Suprapubic skin (tissue), 4 donors: Measurements from ENCODE around the gene MAGI1. TPM values are rescaled to one million over a fixed set of nuclear protein-coding genes. Genes with fewer than 3 reads are reported as not detected.

ENCODE experiments used
- DNase-seq, 2 donors: peaks; one replicate each; pipeline ENCODE4 v3.0.0-alpha.2; 2019; ENCODE audit warnings: low spot score in 2 of 2
- H3K27ac ChIP-seq: fragments of 200-600 bp; sonication (generic); one replicate; pipeline ENCODE4 v1.5.1; 2019
- H3K27me3 ChIP-seq: fragments of 200-600 bp; sonication (generic); one replicate; pipeline ENCODE4 v1.5.1; 2019
- H3K36me3 ChIP-seq: fragments of 200-600 bp; sonication (generic); one replicate; pipeline ENCODE4 v1.5.1; 2019
- H3K4me1 ChIP-seq: fragments of 200-600 bp; sonication (generic); one replicate; pipeline ENCODE4 v1.5.1; 2019
- H3K4me3 ChIP-seq: fragments of 200-600 bp; sonication (generic); one replicate; pipeline ENCODE4 v1.5.1; 2019; ENCODE audit warnings: mild to moderate bottlenecking
- H3K9me3 ChIP-seq: fragments of 200-600 bp; sonication (generic); one replicate; pipeline ENCODE4 v1.5.1; 2019
- EP300 ChIP-seq: sonication (generic); formaldehyde crosslinking; IDR thresholded peaks from one replicate; pipeline ENCODE4 v1.6.1; 2017; ENCODE audit warnings: antibody characterized with exemption
- POLR2A ChIP-seq, 2 donors: fragments of 450-650 bp; IDR thresholded peaks; one replicate each; pipeline ENCODE4 v1.6.1; 2017; ENCODE audit warnings: antibody characterized with exemption in 2 of 2, mild to moderate bottlenecking in 2 of 2, moderate library complexity in 2 of 2
- POLR2AphosphoS5 ChIP-seq, 3 donors: sonication (generic); formaldehyde crosslinking; IDR thresholded peaks; one replicate each; pipeline ENCODE4 v1.6.1; 2017; ENCODE audit warnings: antibody characterized with exemption in 3 of 3
- WGBS: methylation state at CpG from one replicate; pipeline ENCODE4 v1.1.5; 2018; 5-methylcytosine and 5-hydroxymethylcytosine counted together
- total RNA-seq, 4 donors: library from RNA; depleted of rRNA; stranded (reverse); fragments of >200 nt; gene quantifications; one replicate each; pipeline ENCODE4 v1.1.0, GENCODE V29; 2016
- TF ChIP-seq, protein P1 (sequence below), 2 donors: fragments of 200-600 bp in 1 of 2; fragments of 450-650 bp in 1 of 2; sonication (generic) in 1 of 2; IDR thresholded peaks; one replicate each; pipeline ENCODE4 v1.5.1; 2016 to 2019; ENCODE audit warnings: antibody characterized with exemption in 2 of 2, mild to moderate bottlenecking in 1 of 2, moderate library complexity in 1 of 2

The MAGI1 gene
- total RNA-seq, 4 donors from 2014 or later, result 37.9 to 71.5 (median 48.6) TPM

DNA sequence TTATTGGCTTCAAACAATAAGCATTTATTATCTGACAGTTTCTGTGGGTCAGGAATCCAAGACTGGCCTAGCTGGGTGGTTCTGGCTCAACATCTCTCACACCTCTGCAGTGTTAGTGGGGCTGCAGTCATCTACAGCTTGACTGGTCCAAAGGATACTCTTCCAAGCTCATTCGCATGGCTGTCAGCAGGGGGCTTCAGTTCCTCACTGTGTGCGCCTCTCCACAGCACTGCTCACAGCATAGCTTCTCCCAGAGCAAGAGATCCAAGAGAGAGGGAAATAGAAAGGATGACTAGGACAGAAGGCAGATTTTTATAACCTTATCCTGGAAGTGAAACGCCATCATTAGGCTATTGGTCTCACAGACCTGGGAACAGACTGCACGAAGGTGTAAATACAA is 64.2 kb downstream of the MAGI1 start:
- TF ChIP-seq, protein P1, sequence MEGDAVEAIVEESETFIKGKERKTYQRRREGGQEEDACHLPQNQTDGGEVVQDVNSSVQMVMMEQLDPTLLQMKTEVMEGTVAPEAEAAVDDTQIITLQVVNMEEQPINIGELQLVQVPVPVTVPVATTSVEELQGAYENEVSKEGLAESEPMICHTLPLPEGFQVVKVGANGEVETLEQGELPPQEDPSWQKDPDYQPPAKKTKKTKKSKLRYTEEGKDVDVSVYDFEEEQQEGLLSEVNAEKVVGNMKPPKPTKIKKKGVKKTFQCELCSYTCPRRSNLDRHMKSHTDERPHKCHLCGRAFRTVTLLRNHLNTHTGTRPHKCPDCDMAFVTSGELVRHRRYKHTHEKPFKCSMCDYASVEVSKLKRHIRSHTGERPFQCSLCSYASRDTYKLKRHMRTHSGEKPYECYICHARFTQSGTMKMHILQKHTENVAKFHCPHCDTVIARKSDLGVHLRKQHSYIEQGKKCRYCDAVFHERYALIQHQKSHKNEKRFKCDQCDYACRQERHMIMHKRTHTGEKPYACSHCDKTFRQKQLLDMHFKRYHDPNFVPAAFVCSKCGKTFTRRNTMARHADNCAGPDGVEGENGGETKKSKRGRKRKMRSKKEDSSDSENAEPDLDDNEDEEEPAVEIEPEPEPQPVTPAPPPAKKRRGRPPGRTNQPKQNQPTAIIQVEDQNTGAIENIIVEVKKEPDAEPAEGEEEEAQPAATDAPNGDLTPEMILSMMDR (IDR thresholded peaks at IDR 0.05), result no peak
- H3K27ac ChIP-seq, result no peak overlapping the region
- WGBS, result 95% methylated on average over 4 of the region's 4 CpGs
- DNase-seq, result no peak
- H3K4me3 ChIP-seq, result no peak overlapping the region
- H3K9me3 ChIP-seq, result no peaks in the 10 kb centered on the region
- H3K36me3 ChIP-seq, result no peaks in the 10 kb centered on the region
- no peaks in the 10 kb centered on the region for H3K27me3 ChIP-seq
- peaks cover 4% of the 10 kb centered on the region for H3K4me1 ChIP-seq

DNA sequence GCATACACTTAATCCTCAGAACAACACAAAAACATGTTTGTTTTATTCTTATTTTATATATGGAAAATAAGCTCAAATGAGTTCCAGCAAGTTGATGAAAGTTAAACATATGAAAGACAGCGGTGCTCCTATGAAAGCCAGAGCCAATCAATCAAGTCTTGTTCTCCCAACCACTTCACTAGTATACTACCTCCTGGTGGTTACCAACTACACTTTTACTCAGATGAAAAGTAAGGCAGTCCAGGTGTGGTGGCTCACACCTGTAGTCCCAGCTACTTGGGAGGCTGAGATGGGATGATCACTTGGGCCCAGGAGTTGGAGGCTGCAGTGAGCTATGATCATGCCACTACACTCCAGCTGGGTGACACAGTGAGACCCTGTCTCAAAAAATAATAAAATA is 66.0 kb downstream of the MAGI1 start:
- WGBS, result 92% methylated on average over 1 of the region's 1 CpG
- Histone ChIP-seq H3K4me3 (no peak overlapping the region), H3K4me1 (no peaks in the 10 kb centered on the region), H3K9me3 (no peaks in the 10 kb centered on the region), H3K27me3 (no peaks in the 10 kb centered on the region), H3K27ac (no peak overlapping the region), H3K36me3 (no peaks in the 10 kb centered on the region)
- TF ChIP-seq POLR2AphosphoS5 (IDR thresholded peaks at IDR 0.05) (no peak), POLR2A (IDR thresholded peaks at IDR 0.05) (no peak), EP300 (no peak)
- TF ChIP-seq, protein P1 (IDR thresholded peaks at IDR 0.05), result no peak
- DNase-seq, result no peak

DNA sequence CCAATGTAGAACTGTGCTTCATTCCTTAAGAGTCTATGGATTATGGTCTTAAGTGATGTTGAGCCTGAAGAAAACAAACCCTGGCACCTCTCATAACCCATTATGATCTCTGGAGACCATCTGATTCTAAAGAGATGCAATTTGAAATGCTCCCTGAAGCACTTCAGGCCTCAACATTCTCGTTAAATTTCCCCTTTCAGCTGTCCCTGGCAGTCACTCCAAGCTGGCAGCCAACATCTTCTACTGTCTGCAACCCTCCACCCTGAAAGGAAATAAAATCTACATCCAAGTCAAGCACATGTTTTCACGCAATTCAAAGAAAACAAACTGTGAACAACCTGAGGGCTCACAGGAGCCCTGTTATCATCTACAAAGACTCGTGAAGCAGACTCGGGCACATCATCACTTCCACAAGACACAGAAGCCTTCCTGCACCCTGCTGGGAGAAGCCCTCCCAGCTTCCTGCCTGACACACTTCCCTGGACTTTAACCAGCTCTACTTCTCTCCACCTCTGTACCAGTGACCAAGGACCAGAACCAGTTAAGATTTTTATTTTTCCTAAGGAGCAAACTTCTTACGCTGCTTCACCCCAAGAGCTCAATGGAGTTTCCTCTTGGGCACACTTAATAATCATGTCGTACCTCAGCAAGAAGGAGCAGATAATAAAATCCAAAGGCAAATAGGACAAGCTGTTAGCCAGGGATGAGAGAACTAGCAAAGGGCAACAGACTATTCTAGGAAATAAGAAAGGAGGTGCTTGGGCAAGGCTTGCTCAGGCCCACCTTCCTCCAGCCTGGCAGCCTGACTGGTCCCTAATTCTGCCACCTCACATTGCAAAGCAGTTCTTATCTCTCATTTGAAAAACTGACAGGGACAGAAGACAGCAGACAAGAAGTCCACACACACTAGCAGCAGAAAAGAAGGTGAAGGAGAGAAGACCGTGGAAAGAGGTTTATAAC is 67.1 kb downstream of the MAGI1 start:
- Histone ChIP-seq H3K9me3 (no peaks in the 10 kb centered on the region), H3K4me1 (no peaks in the 10 kb centered on the region), H3K27me3 (no peaks in the 10 kb centered on the region), H3K27ac (no peak overlapping the region), H3K36me3 (no peaks in the 10 kb centered on the region), H3K4me3 (no peak overlapping the region)
- no peak for DNase-seq
- WGBS, result 41% methylated on average over 7 of the region's 7 CpGs
- TF ChIP-seq POLR2A (IDR thresholded peaks at IDR 0.05) (no peak), EP300 (no peak), POLR2AphosphoS5 (IDR thresholded peaks at IDR 0.05) (no peak)
- TF ChIP-seq, protein P1 (IDR thresholded peaks at IDR 0.05), result no peak

- Histone ChIP-seq H3K4me1 (peaks cover 8% of the 10 kb centered on the region), H3K27ac (no peak overlapping the region), H3K36me3 (no peaks in the 10 kb centered on the region), H3K4me3 (no peak overlapping the region), H3K27me3 (no peaks in the 10 kb centered on the region), H3K9me3 (no peaks in the 10 kb centered on the region)
- TF ChIP-seq, protein P1 (IDR thresholded peaks at IDR 0.05), result no peak
- TF ChIP-seq POLR2A (IDR thresholded peaks at IDR 0.05), result no peak
- no peak for TF ChIP-seq EP300
- no peak for TF ChIP-seq POLR2AphosphoS5 (IDR thresholded peaks at IDR 0.05)
- WGBS, result 90% methylated on average over 5 of the region's 5 CpGs
- DNase-seq, result no peak
Measured at GRCh38 chr3:65968996-65969395, 69.7 kb downstream of the MAGI1 start.

GRCh38 chr3:65967451-65967850 is 71.3 kb downstream of the MAGI1 start:
- H3K27me3 ChIP-seq, result no peaks in the 10 kb centered on the region
- 67% methylated on average over 3 of the region's 3 CpGs for WGBS
- TF ChIP-seq, protein P1 (IDR thresholded peaks at IDR 0.05), result no peak
- no peak for TF ChIP-seq POLR2AphosphoS5 (IDR thresholded peaks at IDR 0.05)
- no peak for TF ChIP-seq POLR2A (IDR thresholded peaks at IDR 0.05)
- TF ChIP-seq EP300, result no peak

More at GRCh38 chr3:65967451-65967850, 71.3 kb downstream of the MAGI1 start:
- Histone ChIP-seq H3K27ac (no peak overlapping the region), H3K36me3 (no peaks in the 10 kb centered on the region), H3K9me3 (no peaks in the 10 kb centered on the region), H3K4me3 (no peak overlapping the region), H3K4me1 (peaks cover 9% of the 10 kb centered on the region)
- DNase-seq, result no peak
